Epithelial cell of esophagus (primary cell): ENCODE data around the gene DPYD.

Source experiments
- DNase-seq: peaks from one replicate; pipeline ENCODE4 v3.0.0; 2010; ENCODE audit warnings: low read depth
- H3K4me3 ChIP-seq: 2 replicates; pipeline ENCODE4 v1.5.1; 2011; ENCODE audit warnings: mild to moderate bottlenecking, low read length, control low read depth
- TF ChIP-seq, protein P1 (sequence below): IDR thresholded peaks from 2 replicates; pipeline ENCODE4 v1.5.1; 2011; ENCODE audit warnings: low read depth, mild to moderate bottlenecking, low read length, control low read depth, inconsistent platforms; ENCODE audit not compliant: insufficient read depth; ENCODE audit errors: missing control alignments

DPYD gene

DNA sequence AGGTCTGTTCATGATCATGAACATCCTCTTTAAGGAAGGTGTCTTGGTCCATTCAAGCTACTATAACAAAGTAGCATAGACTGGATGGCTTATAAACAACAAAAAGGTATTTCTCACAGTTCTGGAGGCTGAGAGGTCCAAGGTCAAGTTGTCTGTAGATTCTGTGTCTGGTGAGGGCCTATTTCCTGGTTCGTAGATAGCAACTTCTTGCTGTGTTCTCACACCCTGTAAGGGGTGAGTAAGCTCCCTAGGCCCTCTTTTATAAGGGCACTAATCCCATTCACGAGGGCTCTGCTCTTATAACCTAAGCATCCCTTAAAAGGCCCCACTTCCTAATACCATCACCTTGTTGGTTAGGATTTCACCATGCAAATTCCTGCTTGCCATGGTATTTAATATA is 851.5 kb downstream of the DPYD start:
- TF ChIP-seq, protein P1, sequence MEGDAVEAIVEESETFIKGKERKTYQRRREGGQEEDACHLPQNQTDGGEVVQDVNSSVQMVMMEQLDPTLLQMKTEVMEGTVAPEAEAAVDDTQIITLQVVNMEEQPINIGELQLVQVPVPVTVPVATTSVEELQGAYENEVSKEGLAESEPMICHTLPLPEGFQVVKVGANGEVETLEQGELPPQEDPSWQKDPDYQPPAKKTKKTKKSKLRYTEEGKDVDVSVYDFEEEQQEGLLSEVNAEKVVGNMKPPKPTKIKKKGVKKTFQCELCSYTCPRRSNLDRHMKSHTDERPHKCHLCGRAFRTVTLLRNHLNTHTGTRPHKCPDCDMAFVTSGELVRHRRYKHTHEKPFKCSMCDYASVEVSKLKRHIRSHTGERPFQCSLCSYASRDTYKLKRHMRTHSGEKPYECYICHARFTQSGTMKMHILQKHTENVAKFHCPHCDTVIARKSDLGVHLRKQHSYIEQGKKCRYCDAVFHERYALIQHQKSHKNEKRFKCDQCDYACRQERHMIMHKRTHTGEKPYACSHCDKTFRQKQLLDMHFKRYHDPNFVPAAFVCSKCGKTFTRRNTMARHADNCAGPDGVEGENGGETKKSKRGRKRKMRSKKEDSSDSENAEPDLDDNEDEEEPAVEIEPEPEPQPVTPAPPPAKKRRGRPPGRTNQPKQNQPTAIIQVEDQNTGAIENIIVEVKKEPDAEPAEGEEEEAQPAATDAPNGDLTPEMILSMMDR, result no peak
- DNase-seq, result no peak
- H3K4me3 ChIP-seq, result no peak overlapping the region

DNA sequence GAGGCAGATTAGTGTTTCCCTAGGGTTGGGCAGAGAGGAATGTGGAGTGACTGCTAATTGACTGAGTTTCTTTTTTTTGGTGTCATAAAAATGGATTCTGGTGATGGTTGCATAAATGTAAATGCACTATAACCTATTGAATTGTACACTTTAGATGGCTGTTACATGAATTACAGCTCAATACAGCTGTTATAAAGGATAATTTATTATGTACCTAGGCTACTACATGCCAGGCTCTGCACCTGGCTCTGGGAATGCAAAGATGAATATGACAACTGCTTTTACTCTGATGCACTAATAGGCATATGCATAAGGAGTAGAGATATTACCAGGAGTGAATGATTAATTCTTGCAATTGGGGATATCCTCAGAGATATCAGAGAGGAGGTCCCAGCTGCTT is 854.0 kb downstream of the DPYD start:
- TF ChIP-seq, protein P1, result no peak
- no peak for DNase-seq
- H3K4me3 ChIP-seq, result no peak overlapping the region

- no peak overlapping the region for H3K4me3 ChIP-seq
Measured at GRCh38 chr1:97063532-97063931, 857.3 kb downstream of the DPYD start.

DNA sequence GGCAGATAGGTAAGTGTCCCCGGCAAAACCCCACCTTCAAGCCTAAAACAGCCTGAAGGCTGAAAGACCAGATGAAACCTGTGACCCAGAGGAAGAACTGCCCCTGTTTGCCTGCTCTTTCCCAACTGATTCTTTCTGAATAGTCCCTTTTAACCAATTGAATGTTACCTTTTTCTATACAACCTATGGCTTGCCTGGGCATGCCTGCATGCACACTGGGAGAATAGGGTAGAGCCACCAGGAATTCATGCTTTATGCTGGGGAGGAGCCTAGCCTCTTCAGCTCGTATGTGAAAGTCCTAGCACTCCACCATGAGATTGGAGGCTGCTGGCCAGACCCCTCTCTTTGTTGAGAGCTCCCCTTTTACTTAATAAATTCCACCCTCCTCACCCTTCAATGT is 859.2 kb downstream of the DPYD start:
- DNase-seq, result peak; percentile 77
- TF ChIP-seq, protein P1, result no peak
- no peak overlapping the region for H3K4me3 ChIP-seq

More at GRCh38 chr1:97063532-97063931, 857.3 kb downstream of the DPYD start:
- peak; percentile 42 for DNase-seq
- TF ChIP-seq, protein P1, result no peak

GRCh38 chr1:97056386-97056785 is 864.4 kb downstream of the DPYD start:
- H3K4me3 ChIP-seq, result no peak overlapping the region
- DNase-seq, result no peak
- TF ChIP-seq, protein P1, result no peak

GRCh38 chr1:97053268-97053667 is 867.6 kb downstream of the DPYD start:
- DNase-seq, result no peak
- H3K4me3 ChIP-seq, result no peak overlapping the region
- TF ChIP-seq, protein P1, result no peak

DNA sequence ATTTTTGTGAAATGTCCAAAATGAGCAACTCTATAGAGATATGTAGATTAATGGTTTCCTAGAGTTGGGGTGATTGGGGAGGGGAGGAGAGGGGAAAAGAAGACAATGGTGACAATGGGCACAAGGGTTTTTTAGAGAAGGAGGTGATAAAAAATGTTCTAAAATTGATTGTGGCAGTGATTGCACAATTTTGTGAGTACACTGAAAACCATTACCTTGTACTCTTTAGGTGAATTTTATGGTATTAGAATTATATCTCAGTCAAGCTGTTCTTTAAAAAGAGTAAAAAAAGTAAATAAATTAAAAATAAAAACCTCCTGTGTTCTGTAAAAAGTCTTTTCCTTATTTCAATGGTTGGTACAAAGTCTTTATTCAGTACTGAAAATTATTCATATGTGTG is 869.0 kb downstream of the DPYD start:
- no peak for DNase-seq
- TF ChIP-seq, protein P1, result no peak

More for the DNA sequence above, 869.0 kb downstream of the DPYD start:
- no peak overlapping the region for H3K4me3 ChIP-seq
